HG03342 (cell line): ENCODE results near the gene COL1A1.

Source experiments
- ATAC-seq: cut with Tn5 transposase; IDR thresholded peaks from one replicate; pipeline ENCODE4 v1.9.1; 2021; ENCODE audit warnings: mild to moderate bottlenecking, moderate library complexity; ENCODE audit not compliant: unreplicated experiment

The COL1A1 gene

GRCh38 chr17:50200457-50201275, 765 bp downstream of the COL1A1 start:
- ATAC-seq = peak; percentile 61

GRCh38 chr17:50199803-50200456, 1.5 kb downstream of the COL1A1 start:
- ATAC-seq = no peak

DNA sequence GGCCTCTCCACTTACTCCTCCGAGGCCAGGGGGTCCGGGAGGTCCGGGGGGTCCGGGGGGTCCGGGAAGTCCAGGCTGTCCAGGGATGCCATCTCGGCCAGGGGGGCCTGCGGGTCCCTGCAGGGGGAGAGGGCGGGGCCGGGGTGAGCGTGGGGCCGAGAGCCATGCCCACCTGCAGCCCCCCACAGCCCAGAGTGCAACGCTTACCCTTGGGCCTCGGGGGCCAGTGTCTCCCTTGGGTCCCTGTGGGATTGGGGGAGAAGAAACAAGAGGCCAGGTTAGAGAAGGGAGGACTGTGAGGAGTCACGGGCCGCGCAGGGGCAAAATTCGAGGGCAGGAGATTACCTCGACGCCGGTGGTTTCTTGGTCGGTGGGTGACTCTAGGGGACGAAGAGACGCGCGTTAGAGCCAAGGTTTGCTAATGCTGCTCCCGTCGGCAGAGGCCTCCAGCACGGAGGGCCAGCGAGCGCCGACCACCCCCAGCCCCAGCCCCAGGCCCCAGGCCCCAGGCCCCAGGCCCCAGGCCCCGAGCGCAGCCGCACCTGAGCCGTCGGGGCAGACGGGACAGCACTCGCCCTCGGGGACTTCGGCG, 2.1 kb downstream of the COL1A1 start:
- ATAC-seq = no peak

GRCh38 chr17:50198026-50198669, 3.3 kb downstream of the COL1A1 start:
- no peak for ATAC-seq

DNA sequence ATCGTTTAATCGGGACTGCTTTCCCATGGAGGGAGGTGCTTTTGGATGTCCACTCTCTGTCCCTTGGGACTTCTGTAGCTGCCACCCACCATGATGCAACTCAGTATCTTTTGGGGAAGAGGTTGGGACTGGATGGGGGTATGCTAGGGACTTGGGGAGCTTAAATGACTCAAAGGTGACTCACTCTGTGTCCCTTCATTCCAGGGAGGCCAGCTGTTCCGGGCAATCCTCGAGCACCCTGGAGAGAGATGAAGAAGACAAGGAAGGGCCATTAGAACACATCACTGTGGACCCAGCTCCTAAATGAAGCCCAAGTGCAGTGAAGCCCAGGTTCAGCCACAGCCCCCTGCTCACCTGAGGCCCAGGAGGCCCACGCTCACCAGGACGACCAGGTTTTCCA, 4.6 kb downstream of the COL1A1 start:
- no peak for ATAC-seq

GRCh38 chr17:50196036-50196435, 5.4 kb downstream of the COL1A1 start:
- ATAC-seq = no peak

DNA sequence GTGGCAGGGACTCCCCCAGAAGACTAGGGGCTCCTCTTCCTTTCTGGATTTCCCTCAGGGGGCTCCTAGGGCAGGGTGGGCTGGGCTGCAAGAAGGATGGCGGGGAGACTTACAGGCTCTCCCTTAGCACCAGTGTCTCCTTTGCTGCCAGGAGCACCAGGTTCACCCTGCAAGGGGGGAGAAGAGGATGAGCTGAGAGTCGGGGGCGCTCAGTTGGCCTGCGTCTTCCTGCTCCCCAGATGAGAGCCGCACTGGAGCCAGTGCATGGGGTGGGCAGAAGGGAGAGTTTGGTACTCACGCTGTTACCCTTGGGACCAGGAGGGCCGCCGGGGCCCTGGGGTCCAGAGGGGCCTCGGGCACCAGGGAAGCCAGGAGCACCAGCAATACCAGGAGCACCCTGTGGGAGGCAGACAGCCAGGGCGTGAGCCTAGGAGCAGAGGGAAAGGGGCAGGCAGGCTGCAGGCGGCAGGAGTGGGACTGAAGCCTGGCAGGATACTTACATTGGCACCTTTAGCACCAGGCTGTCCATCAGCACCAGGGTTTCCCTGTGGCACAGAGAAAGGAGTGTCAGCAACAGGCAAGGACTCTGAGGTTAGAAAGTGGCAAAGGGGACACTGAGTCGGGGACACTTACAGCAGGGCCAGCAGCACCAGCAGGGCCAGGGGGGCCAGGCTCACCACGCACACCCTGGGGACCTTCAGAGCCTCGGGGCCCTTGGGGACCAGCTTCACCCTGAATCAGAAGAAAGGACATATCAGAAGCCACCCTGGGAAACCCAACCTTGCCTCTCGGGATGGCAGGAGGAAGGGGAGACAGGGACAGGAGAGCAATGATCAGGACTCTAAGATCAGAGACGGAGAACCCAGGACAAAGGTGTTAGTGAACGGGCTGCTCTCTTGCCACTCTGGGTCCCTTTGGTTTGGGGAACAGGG, 6.2 kb downstream of the COL1A1 start:
- no peak for ATAC-seq

- no peak for ATAC-seq
Measured at GRCh38 chr17:50194140-50194933, 7.1 kb downstream of the COL1A1 start.

GRCh38 chr17:50192618-50193291, 8.7 kb downstream of the COL1A1 start:
- ATAC-seq = no peak

- ATAC-seq = no peak
Measured at GRCh38 chr17:50192144-50192617, 9.2 kb downstream of the COL1A1 start.

GRCh38 chr17:50191359-50192143, 9.9 kb downstream of the COL1A1 start:
- no peak for ATAC-seq

GRCh38 chr17:50190603-50191358, 10.7 kb downstream of the COL1A1 start:
- ATAC-seq = no peak

GRCh38 chr17:50190293-50190602, 11.2 kb downstream of the COL1A1 start:
- ATAC-seq = no peak

- no peak for ATAC-seq
Measured at GRCh38 chr17:50189550-50190292, 11.7 kb downstream of the COL1A1 start.

- no peak for ATAC-seq
Measured at GRCh38 chr17:50188921-50189549, 12.4 kb downstream of the COL1A1 start.

- ATAC-seq = no peak
Measured at GRCh38 chr17:50188531-50188920, 12.9 kb downstream of the COL1A1 start.
